OCI-LY1 (cell line): ENCODE measurements around the gene TBX21.

Source experiments
- H2AFZ ChIP-seq: fragments of 200-600 bp; sonication (generic), shearing (Covaris generic); 2 replicates; pipeline ENCODE4 v1.6.0; 2014; ENCODE audit warnings: antibody characterized with exemption, mild to moderate bottlenecking, low read length
- H3F3A ChIP-seq: fragments of 200-600 bp; sonication (generic), shearing (Covaris generic); 2 replicates; pipeline ENCODE4 v1.6.0; 2014; ENCODE audit warnings: mild to moderate bottlenecking, antibody characterized with exemption, low read length, moderate library complexity; ENCODE audit not compliant: insufficient read depth
- H3K27ac ChIP-seq: fragments of 200-600 bp; sonication (generic); 2 replicates; pipeline ENCODE4 v1.5.1; 2014; ENCODE audit warnings: low read length, mixed run types, mild to moderate bottlenecking, low read depth; ENCODE audit not compliant: poor library complexity, severe bottlenecking
- H3K27me3 ChIP-seq: fragments of 200-600 bp; sonication (generic); 2 replicates; pipeline ENCODE4 v1.6.0; 2014; ENCODE audit warnings: antibody characterized with exemption, mild to moderate bottlenecking, low read length, moderate library complexity; ENCODE audit not compliant: insufficient read depth
- H3K36me3 ChIP-seq: fragments of 200-600 bp; sonication (generic); 2 replicates; pipeline ENCODE4 v1.6.1; 2014; ENCODE audit warnings: mild to moderate bottlenecking, antibody characterized with exemption, low read length, moderate library complexity, mixed read lengths; ENCODE audit not compliant: insufficient read depth
- H3K4me1 ChIP-seq: fragments of 200-600 bp; sonication (generic); 2 replicates; pipeline ENCODE4 v1.5.1; 2014; ENCODE audit warnings: mild to moderate bottlenecking, low read length, moderate library complexity; ENCODE audit not compliant: insufficient read depth, severe bottlenecking
- H3K4me2 ChIP-seq: fragments of 200-600 bp; sonication (generic), shearing (Covaris generic); 2 replicates; pipeline ENCODE4 v1.6.1; 2014; ENCODE audit warnings: low read length
- H3K4me3 ChIP-seq: fragments of 200-600 bp; sonication (generic); 2 replicates; pipeline ENCODE4 v1.5.1; 2014; ENCODE audit warnings: low read length, low read depth, mild to moderate bottlenecking, mixed read lengths; ENCODE audit not compliant: poor library complexity, severe bottlenecking
- H3K79me2 ChIP-seq: fragments of 200-600 bp; shearing (Covaris generic); 2 replicates; pipeline ENCODE4 v1.6.1; 2016; ENCODE audit warnings: mixed run types, low read length, mixed read lengths; ENCODE audit not compliant: insufficient read depth
- H3K9ac ChIP-seq: fragments of 200-600 bp; sonication (generic), shearing (Covaris generic); 2 replicates; pipeline ENCODE4 v1.6.1; 2014; ENCODE audit warnings: mild to moderate bottlenecking, low read length, mixed read lengths
- H3K9me2 ChIP-seq: fragments of 200-600 bp; sonication (generic), shearing (Covaris generic); 2 replicates; pipeline ENCODE4 v1.6.1; 2014; ENCODE audit warnings: low read depth, mild to moderate bottlenecking, low read length, mixed read lengths
- H3K9me3 ChIP-seq: fragments of 200-600 bp; shearing (Covaris generic); 2 replicates; pipeline ENCODE4 v1.6.1; 2014; ENCODE audit warnings: low read length, mixed read lengths
- H4K20me1 ChIP-seq: fragments of 200-600 bp; sonication (generic), shearing (Covaris generic); 2 replicates; pipeline ENCODE4 v1.6.0; 2016; ENCODE audit warnings: mild to moderate bottlenecking, low read length; ENCODE audit not compliant: insufficient read depth
- CTCF ChIP-seq: fragments of 200-600 bp; sonication (generic), shearing (Covaris generic); IDR thresholded peaks from 2 replicates; pipeline ENCODE4 v1.5.1; 2017; ENCODE audit warnings: mild to moderate bottlenecking, antibody characterized with exemption, low read length, moderate library complexity, mixed read lengths
- EZH2 ChIP-seq: fragments of 200-600 bp; sonication (generic), shearing (Covaris generic); IDR thresholded peaks from 2 replicates; pipeline ENCODE4 v1.8.0; 2017; ENCODE audit warnings: borderline replicate concordance, mixed run types, mild to moderate bottlenecking, antibody characterized with exemption, low read length, moderate library complexity, mixed read lengths

The TBX21 gene

GRCh38 chr17:47725446-47726111 lies 7.5 kb upstream of the TBX21 start:
- TF ChIP-seq EZH2, result no peak
- no peak for TF ChIP-seq CTCF
- Histone ChIP-seq H3K79me2 (no peaks in the 10 kb centered on the region), H3K27me3 (peaks cover 20% of the 10 kb centered on the region; the same call in 1 of the 2 replicates), H3K9me2 (no peaks in the 10 kb centered on the region), H3F3A (no peaks in the 10 kb centered on the region), H3K4me3 (no peak overlapping the region), H3K4me1 (no peaks in the 10 kb centered on the region), H2AFZ (no peak overlapping the region), H4K20me1 (no peaks in the 10 kb centered on the region), H3K27ac (no peak overlapping the region), H3K36me3 (no peaks in the 10 kb centered on the region), H3K9ac (no peak overlapping the region), H3K4me2 (no peak overlapping the region), H3K9me3 (no peaks in the 10 kb centered on the region)

GRCh38 chr17:47726796-47727703 lies 6.0 kb upstream of the TBX21 start:
- H3K4me3 ChIP-seq, result no peak overlapping the region
- H3K9me3 ChIP-seq, result no peaks in the 10 kb centered on the region
- TF ChIP-seq EZH2 (no peak), CTCF (no peak)
- H3K27me3 ChIP-seq, result peaks cover 11% of the 10 kb centered on the region; the same call in 1 of the 2 replicates
- H3K79me2 ChIP-seq, result no peaks in the 10 kb centered on the region
- no peak overlapping the region for H2AFZ ChIP-seq
- no peaks in the 10 kb centered on the region for H4K20me1 ChIP-seq
- no peaks in the 10 kb centered on the region for H3K36me3 ChIP-seq
- no peak overlapping the region for H3K9ac ChIP-seq
- no peak overlapping the region for H3K27ac ChIP-seq
- H3K9me2 ChIP-seq, result no peaks in the 10 kb centered on the region
- no peaks in the 10 kb centered on the region for H3F3A ChIP-seq
- H3K4me2 ChIP-seq, result no peak overlapping the region
- no peaks in the 10 kb centered on the region for H3K4me1 ChIP-seq

- no peaks in the 10 kb centered on the region for H4K20me1 ChIP-seq
- H3K9me3 ChIP-seq, result no peaks in the 10 kb centered on the region
- H3K79me2 ChIP-seq, result no peaks in the 10 kb centered on the region
- no peaks in the 10 kb centered on the region for H3K9me2 ChIP-seq
- H3K4me2 ChIP-seq, result no peak overlapping the region
- H3K9ac ChIP-seq, result no peak overlapping the region
- H3K27ac ChIP-seq, result no peak overlapping the region
- H2AFZ ChIP-seq, result no peak overlapping the region
- H3F3A ChIP-seq, result no peaks in the 10 kb centered on the region
- H3K4me3 ChIP-seq, result no peak overlapping the region
- TF ChIP-seq EZH2 (no peak), CTCF (no peak)
- H3K36me3 ChIP-seq, result no peaks in the 10 kb centered on the region
- peaks cover 1% of the 10 kb centered on the region for H3K4me1 ChIP-seq
- peaks cover 10% of the 10 kb centered on the region; the same call in 1 of the 2 replicates for H3K27me3 ChIP-seq
Measured at GRCh38 chr17:47727704-47728036, 5.4 kb upstream of the TBX21 start.
